ENCODE results near the gene ARHGEF17.

The ARHGEF17 gene

DNA sequence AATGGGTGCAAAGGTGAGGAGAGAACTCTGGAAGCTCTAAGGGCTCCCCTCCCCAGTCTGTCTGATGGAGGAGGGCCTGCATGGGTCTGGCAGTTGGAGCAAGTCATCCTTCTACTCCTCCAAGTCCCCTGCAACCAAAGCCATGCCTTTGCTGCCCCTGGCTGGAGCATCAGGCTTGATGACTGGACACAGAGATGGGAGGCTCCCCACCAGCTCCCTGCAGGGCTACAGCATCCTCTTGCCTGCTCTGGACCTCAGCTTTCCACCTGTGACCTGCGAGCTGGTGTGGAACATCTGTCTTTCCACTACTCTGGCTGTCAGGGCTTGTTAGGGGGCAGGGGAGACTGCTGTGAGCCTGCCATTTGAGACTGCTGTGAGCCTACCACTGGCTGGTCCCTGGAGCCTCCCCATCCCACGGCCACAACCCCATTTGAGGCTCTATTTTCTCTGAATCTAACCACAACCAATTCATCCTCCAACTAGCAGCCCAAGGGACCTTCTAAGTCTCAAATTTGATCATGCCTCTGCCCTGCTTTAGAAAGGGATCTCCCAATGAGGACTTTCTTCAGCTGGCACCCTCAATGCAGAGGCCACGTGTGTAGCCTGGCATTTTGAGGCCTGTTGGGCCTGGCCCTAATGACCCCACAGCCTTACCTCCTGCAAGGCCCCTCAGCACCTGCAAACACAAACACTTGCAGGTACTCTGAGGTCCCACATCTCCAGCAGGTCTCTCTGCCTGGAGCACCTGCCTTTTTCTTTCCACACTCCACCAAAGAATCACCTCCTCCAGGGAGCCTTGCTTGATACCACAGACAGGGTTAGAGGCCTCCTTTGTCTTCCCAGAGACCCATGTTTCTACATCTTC is 26.0 kb upstream of the ARHGEF17 start:
- TF ChIP-seq POLR2A (IDR thresholded peaks at IDR 0.05; ENCODE audit: low read length) = no peak
- TF ChIP-seq GATA1 (IDR thresholded peaks at IDR 0.05; ENCODE audit: low read depth, low read length) = no peak
- no peak for DNase-seq

DNA sequence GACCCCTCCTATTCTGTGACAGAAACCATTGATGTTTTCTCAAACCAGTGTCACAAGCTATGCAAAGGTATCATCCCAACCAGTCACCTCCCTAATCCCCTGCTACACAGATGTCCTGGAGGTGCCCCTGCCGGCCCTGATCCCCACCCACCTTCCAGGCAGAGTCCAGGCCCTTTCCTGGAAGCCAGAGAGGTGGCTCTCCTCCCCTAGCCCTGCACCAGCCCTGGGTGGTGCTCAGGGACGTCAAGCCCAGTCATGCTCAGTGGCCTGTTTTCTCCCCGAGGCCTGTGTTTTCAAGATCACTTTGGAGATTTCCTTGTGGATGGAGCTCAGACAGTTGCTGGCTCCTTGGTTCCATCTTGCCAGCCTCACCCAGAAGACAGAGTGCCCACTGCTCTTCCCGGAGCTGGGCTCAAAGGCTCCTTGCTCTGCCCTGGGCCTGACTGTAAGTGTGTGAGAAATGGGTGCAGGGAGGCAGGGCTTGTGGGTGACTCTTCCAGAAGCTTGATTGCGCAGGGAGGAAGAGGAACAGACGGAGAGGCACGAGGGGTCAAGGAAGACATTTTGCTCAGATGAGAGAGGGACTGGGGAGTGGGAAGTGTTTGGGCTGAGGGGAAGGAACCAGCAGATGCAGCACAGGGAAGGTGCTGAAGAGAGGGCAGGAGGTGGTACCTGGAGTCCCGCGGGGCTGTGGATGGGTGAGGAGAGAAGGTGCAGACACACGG is 24.6 kb upstream of the ARHGEF17 start:
- TF ChIP-seq GATA1 (IDR thresholded peaks at IDR 0.05; ENCODE audit: low read depth, low read length) (no peak), POLR2A (IDR thresholded peaks at IDR 0.05; ENCODE audit: low read length) (no peak)
- DNase-seq = no peak

DNA sequence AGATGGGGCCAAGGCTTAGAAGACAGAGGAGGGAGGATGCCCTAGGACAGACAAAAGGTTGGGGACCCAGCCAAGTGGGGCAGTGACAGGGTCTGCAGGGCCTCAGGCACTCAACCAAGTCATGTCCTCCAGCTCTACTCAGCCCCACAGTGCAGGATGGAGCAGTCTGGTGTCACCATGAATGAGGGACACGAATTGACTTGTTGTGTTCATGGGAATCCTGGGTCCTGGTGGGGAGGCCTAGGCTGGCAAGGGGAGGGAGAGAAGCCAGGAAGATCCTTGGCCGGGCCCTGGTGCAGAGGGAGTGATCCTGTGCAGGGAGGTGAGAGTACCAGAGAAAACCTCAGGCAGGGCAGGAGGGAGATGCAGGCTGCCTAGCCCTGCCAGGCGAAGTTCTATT is 24.0 kb upstream of the ARHGEF17 start:
- no peak for DNase-seq
- no peak for TF ChIP-seq POLR2A (IDR thresholded peaks at IDR 0.05; ENCODE audit: low read length)
- no peak for TF ChIP-seq GATA1 (IDR thresholded peaks at IDR 0.05; ENCODE audit: low read depth, low read length)

DNA sequence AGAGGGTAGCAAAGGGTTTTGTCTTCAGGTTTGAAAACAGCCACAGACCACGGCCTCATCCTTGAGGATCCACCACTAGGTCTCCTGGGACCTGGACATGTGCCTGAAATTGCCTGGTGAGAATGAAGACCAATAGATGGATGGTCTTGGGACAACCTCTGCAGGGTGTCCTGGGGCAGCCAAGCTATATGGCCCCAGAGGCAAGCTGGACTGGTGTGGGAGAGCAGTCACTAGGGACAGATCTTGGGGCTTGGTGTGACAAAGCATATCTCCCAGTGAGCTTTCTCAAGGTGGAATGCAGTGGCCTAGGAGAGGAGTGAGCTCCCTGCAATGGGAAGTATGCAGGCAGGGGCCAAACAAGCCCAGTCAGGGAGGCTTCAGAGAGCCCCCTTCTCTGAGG is 22.4 kb upstream of the ARHGEF17 start:
- DNase-seq = no peak
- no peak for TF ChIP-seq POLR2A (IDR thresholded peaks at IDR 0.05; ENCODE audit: low read length)
- TF ChIP-seq GATA1 (IDR thresholded peaks at IDR 0.05; ENCODE audit: low read depth, low read length) = no peak

DNA sequence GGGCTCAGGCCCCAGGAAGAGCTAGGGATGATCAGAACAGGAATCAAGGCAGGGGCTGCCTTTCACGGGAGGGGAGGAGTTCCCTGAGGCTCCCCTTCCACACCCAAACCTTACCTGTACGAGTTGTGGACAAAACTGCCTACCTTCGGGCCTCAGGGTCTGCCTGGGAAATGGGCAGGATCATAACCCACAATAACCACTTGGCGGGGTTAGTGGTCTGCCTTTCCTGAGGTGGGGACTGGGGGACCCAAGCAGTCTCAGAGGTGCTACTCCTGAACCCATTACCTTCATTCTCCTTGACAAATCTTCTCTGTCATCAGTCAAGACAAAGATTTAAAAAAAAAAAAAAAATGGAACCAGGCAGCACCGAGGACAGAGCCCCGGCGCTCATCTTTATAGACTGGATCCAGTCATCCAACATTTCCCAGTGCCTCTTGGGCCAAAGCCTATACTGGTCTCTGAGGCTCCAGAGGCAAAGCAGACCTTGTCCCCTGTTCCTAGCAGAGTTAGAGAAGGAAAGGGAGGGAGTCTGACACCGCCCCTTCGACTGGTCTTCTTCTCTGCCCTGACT is 21.8 kb upstream of the ARHGEF17 start:
- DNase-seq = no peak

DNA sequence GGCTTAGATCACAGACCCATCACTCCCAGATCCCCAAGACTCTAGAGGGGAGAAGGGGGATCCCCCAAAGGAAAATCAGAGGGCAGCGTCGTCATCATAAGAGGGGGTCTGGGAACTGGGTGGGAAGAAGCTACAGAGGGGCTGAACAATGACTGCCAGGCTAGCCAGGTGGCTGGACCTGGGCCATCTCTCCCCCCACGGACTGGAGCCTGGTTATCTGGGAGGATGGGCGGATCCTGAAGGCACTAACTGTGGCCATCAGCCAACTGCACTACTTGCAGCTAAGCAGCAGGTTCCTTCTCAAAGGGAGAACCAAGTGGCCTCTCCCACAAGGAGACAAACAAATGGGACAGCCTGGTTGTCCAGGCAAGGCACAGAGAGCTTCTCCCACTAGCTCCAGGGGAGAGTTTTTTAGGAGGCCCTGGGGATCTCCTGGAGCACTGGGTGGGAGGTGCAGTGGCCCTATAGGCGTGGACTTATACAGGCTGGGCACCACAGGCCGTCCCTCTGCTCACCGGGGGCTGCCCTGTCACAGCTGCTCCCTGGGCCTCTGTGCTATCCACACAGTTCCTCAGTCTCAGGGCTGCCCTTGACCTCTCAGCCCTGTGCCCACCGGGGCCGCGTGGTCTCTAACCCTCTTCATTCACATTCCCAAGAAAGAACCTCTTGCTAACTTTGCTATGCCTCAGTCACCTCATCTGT is 20.5 kb upstream of the ARHGEF17 start:
- peak; percentile 50 to 52 for DNase-seq
- TF ChIP-seq POLR2A (IDR thresholded peaks at IDR 0.05; ENCODE audit: low read length) = no peak
- no peak for TF ChIP-seq GATA1 (IDR thresholded peaks at IDR 0.05; ENCODE audit: low read depth, low read length)

More for the DNA sequence above, 21.8 kb upstream of the ARHGEF17 start:
- TF ChIP-seq POLR2A (IDR thresholded peaks at IDR 0.05; ENCODE audit: low read length) (no peak), GATA1 (IDR thresholded peaks at IDR 0.05; ENCODE audit: low read depth, low read length) (no peak)

DNA sequence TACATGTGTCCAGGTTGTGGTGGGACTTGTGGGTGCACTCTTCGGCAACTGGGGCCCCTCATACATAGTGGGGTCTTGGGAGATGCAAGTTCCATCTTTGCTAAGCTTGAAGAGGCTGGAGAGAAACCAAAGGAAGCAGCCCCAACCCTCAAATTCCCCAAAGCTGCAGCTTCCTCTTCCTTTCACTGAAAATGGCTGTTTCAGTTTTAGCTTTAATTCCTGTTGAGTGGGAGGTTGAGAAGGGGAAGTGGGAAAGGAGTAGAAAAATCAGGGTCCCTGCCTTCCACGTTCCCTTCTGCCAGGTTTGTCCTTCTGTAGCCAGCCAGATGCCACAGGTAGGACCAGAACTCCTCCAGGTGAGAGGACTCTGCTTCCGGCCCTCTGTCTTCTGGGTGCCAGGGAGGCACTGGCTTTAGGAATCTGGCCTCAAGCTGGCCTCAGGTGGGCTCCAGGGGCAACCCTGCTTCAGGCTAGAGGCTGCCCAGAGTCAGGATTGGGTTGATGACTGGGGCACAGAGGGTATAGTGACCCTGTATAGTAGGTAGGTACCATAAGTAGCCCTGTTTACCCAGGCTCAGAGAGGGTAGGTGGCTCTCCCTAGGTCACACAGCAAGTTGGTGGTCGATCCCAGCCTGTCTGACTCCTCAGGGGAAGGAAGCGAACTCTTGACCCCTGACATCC is 19.7 kb upstream of the ARHGEF17 start:
- TF ChIP-seq POLR2A (IDR thresholded peaks at IDR 0.05; ENCODE audit: low read length) (no peak), GATA1 (IDR thresholded peaks at IDR 0.05; ENCODE audit: low read depth, low read length) (no peak)
- DNase-seq = no peak

DNA sequence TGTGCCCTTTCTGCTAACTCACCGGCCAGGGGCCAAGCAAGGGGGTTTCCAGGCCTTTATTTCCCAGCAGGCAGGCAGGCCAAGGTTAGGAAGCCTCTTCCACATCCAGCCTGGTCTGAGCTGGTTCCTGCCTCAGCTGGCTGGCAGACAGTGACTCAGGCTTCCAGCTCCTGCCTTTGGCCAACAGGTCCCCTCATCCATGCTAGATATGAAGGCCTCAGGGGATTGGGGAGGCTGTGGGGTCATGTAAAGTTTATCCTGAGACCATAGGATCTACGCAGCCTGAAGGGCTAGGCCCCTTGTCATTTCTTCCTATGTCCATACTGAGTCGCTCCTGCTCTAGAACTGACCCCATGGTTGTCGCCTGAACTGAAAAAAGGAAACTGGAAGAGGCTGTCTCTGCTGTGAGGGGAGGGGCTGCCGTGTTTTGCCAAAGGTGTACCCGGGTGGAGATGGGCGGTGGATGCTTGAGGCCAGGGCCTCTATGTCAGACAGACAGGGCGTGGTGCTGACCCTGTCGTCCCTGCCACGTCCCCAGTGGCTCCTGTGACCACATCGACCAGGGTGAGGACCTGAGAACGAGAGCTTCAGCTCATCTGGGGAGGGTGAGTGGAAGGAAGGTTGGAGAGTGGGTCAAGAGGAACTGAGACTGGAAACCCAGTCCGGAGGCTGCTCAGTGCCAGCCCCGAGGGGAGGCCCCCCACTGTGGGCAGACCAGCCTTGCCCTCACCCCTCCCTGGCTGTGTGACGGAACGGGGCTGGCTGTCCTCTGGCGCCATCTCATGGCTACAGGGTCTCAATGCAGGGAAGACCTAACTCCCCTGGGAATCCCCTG is 19.0 kb upstream of the ARHGEF17 start:
- TF ChIP-seq POLR2A (IDR thresholded peaks at IDR 0.05; ENCODE audit: low read length) (no peak), GATA1 (IDR thresholded peaks at IDR 0.05; ENCODE audit: low read depth, low read length) (no peak)
- peak; percentile 46 to 70 for DNase-seq

DNA sequence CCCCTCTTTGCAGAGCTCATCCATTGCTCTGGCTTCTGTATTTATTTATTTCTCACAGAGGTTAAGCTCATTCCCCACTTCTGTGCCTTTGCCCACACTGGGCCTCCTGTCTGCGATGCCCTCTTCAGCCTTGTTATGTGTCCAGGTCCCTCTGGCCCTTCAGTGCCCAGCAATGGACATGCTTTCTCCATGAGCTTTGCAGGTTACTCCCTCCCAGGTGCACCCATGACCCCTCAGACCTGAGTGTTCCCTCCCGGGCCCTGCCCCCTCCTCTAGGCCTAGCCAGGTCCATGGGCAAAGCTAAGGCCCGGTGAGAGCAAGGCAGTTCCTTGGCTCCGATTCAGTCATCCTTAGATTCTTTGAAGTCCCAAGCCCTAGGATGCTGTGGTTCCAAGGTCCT is 17.5 kb upstream of the ARHGEF17 start:
- TF ChIP-seq POLR2A (IDR thresholded peaks at IDR 0.05; ENCODE audit: low read length) (no peak), GATA1 (IDR thresholded peaks at IDR 0.05; ENCODE audit: low read depth, low read length) (no peak)
- no peak for DNase-seq

DNA sequence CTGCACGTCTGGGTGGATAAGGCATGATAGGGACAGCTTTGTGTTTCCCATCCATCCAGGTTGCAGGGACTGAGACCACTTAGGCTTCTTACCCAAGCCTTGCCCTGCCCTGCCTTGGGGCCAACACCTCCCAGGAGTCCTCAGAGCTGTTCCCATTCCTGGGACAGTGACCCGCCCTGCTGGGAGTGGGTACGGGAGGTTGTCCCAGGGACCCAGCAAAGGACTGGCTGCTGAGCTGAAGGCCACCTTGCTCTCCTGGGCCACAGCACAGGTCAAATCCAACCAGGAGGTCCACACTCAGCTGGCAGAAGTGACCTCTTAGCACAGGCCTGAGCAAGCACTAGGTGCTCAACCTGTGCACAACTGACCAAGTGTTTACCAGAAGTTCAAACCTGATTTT is 16.9 kb upstream of the ARHGEF17 start:
- no peak for DNase-seq
- no peak for TF ChIP-seq GATA1 (IDR thresholded peaks at IDR 0.05; ENCODE audit: low read depth, low read length)
- no peak for TF ChIP-seq POLR2A (IDR thresholded peaks at IDR 0.05; ENCODE audit: low read length)

DNA sequence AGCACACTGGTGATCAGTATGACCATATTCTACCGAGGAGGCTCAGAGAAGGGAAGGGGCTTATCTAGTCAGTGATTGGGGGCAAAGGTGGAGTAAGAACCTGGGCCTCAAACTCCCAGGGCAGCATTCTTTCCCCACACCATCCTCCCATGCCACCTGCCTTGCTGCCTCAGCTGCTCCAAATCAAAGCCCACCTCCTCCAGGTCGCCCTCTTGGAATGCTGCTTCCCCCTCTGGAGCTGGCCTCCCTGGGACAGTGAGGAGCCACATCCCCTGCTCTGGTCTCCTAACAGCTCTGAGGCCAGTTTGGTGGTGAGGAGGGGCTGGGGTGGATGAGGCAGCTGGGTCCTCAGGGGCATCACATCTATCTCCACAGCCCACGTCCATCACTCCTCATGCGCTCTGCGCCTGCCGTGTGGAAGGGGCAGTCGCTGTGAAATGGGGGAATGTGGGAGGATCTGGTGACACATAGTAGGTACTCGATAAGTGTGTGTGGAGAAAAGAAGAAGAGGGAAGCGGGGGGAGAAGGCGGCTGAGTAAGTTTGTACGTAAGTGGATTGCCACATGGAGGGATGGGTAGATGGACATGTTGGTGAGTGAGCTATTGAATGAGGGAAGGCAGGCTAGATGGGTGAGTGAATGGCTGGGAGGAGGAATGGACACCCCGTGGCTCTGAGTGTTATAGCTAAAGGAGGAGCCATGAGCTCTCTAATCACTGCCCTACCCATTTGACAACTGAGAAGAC is 16.1 kb upstream of the ARHGEF17 start:
- TF ChIP-seq GATA1 (IDR thresholded peaks at IDR 0.05; ENCODE audit: low read depth, low read length) (no peak), POLR2A (IDR thresholded peaks at IDR 0.05; ENCODE audit: low read length) (no peak)
- no peak for DNase-seq

DNA sequence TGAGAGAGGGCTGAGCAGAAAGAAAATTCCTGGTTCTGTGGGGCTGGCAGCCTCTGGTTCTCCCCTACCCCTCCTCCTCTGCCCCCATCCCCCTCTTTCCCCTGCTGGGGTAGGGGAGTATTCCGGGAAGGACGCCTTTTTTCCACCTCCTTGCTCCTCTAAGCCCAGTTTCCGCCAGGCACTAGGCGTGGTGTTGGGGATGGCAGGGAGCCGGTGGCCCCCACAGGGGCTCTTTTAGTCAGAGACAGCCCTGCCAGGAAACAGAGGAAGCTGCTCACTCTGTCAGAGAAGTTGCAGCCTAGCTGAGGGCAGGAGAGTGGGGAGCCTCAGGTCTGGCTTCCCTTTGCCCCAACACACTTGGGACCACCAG is 15.6 kb upstream of the ARHGEF17 start:
- TF ChIP-seq GATA1 (IDR thresholded peaks at IDR 0.05; ENCODE audit: low read depth, low read length) (no peak), POLR2A (IDR thresholded peaks at IDR 0.05; ENCODE audit: low read length) (no peak)

More for the DNA sequence above, 15.6 kb upstream of the ARHGEF17 start:
- no peak for DNase-seq

Measured in erythroblast (primary cell).